Measurements from ENCODE around the gene KRTAP4-6.
"Not testable (repeated sequence)": the region's sequence is repeated elsewhere in the genome, so short reads cannot be mapped to it uniquely, and the experiment has no call there.

The KRTAP4-6 gene

GRCh38 chr17:41140360-41141131 is at the start of gene KRTAP4-6:
TSS of gene KRTAP4-6 (minus strand) at chr17:41140544. CDS start at chr17:41140487, 57 bp downstream.
- FAIRE-seq (peak; percentile 38), DNase-seq (ENCODE audit: insufficient read length, low spot score) (peak; percentile 18)

- not testable (repeated sequence) for DNase-seq (ENCODE audit: insufficient read length, low spot score); FAIRE-seq
Observed at GRCh38 chr17:41189837-41190318, 49.5 kb upstream of the KRTAP4-6 start, which contains the start of gene KRTAP9-1. TSS of gene KRTAP9-1 (plus strand) at chr17:41189887. CDS start at chr17:41189887, 0 bp downstream.

GRCh38 chr17:41186872-41187271 is 46.5 kb upstream of the KRTAP4-6 start:
- no peak for FAIRE-seq

GRCh38 chr17:41185001-41185400 is 44.7 kb upstream of the KRTAP4-6 start:
- FAIRE-seq, result peak; percentile 9
- DNase-seq (ENCODE audit: insufficient read length, low spot score), result no peak

More at GRCh38 chr17:41186872-41187271, 46.5 kb upstream of the KRTAP4-6 start:
- no peak for DNase-seq (ENCODE audit: insufficient read length, low spot score)

- no peak for DNase-seq (ENCODE audit: insufficient read length, low spot score)
- peak; percentile 95 for FAIRE-seq
Observed at GRCh38 chr17:41184480-41184961, 44.2 kb upstream of the KRTAP4-6 start, which contains the start of gene KRTAP4-1. TSS of gene KRTAP4-1 (minus strand) at chr17:41184911. CDS start at chr17:41184854, 57 bp downstream.

- no peak for FAIRE-seq
Observed at GRCh38 chr17:41178843-41179616, 38.7 kb upstream of the KRTAP4-6 start.

GRCh38 chr17:41178341-41178740 is 38.0 kb upstream of the KRTAP4-6 start:
- FAIRE-seq (no peak), DNase-seq (ENCODE audit: insufficient read length, low spot score) (no peak)

More at GRCh38 chr17:41178843-41179616, 38.7 kb upstream of the KRTAP4-6 start:
- no peak for DNase-seq (ENCODE audit: insufficient read length, low spot score)

GRCh38 chr17:41177727-41178271 is 37.5 kb upstream of the KRTAP4-6 start, which contains the start of gene KRTAP4-2:
TSS of gene KRTAP4-2 (minus strand) at chr17:41178221. CDS start at chr17:41178164, 57 bp downstream.
- FAIRE-seq, result peak; percentile 42

GRCh38 chr17:41176744-41177387 is 36.5 kb upstream of the KRTAP4-6 start:
- no peak for DNase-seq (ENCODE audit: insufficient read length, low spot score)
- FAIRE-seq, result no peak

More at GRCh38 chr17:41177727-41178271, 37.5 kb upstream of the KRTAP4-6 start, which contains the start of gene KRTAP4-2:
- no peak for DNase-seq (ENCODE audit: insufficient read length, low spot score)

GRCh38 chr17:41171886-41172285 is 31.5 kb upstream of the KRTAP4-6 start:
- FAIRE-seq (no peak), DNase-seq (ENCODE audit: insufficient read length, low spot score) (no peak)

- FAIRE-seq (no peak), DNase-seq (ENCODE audit: insufficient read length, low spot score) (no peak)
Observed at GRCh38 chr17:41168121-41168520, 27.8 kb upstream of the KRTAP4-6 start, which contains the start of gene KRTAP4-3. TSS of gene KRTAP4-3 (minus strand) at chr17:41168221. CDS start at chr17:41168172, 49 bp downstream.

- no peak for FAIRE-seq
- no peak for DNase-seq (ENCODE audit: insufficient read length, low spot score)
Observed at GRCh38 chr17:41167561-41167960, 27.2 kb upstream of the KRTAP4-6 start.

GRCh38 chr17:41163828-41164227 is 23.5 kb upstream of the KRTAP4-6 start:
- no peak for DNase-seq (ENCODE audit: insufficient read length, low spot score)
- no peak for FAIRE-seq

- FAIRE-seq (no peak), DNase-seq (ENCODE audit: insufficient read length, low spot score) (no peak)
Observed at GRCh38 chr17:41160648-41161047, 20.3 kb upstream of the KRTAP4-6 start, which contains the start of gene KRTAP4-4. TSS of gene KRTAP4-4 (minus strand) at chr17:41160748. CDS start at chr17:41160691, 57 bp downstream.

- not testable (repeated sequence) for DNase-seq (ENCODE audit: insufficient read length, low spot score); FAIRE-seq
Observed at GRCh38 chr17:41160190-41160589, 19.8 kb upstream of the KRTAP4-6 start.

- DNase-seq (ENCODE audit: insufficient read length, low spot score), result no peak
- FAIRE-seq, result peak; percentile 82
Observed at GRCh38 chr17:41153856-41154255, 13.5 kb upstream of the KRTAP4-6 start.

- DNase-seq (ENCODE audit: insufficient read length, low spot score) (no peak), FAIRE-seq (no peak)
Observed at GRCh38 chr17:41151525-41151924, 11.2 kb upstream of the KRTAP4-6 start.

GRCh38 chr17:41150026-41150425 is 9.7 kb upstream of the KRTAP4-6 start:
- peak; percentile 66 for FAIRE-seq
- no peak for DNase-seq (ENCODE audit: insufficient read length, low spot score)

- FAIRE-seq (peak; percentile 13), DNase-seq (ENCODE audit: insufficient read length, low spot score) (no peak)
Observed at GRCh38 chr17:41149652-41149985, 9.3 kb upstream of the KRTAP4-6 start, which contains the start of gene KRTAP4-5. TSS of gene KRTAP4-5 (minus strand) at chr17:41149825. CDS start at chr17:41149767, 58 bp downstream.
